Measurements from ENCODE around the gene LY6G6D.

Gene LY6G6D

DNA sequence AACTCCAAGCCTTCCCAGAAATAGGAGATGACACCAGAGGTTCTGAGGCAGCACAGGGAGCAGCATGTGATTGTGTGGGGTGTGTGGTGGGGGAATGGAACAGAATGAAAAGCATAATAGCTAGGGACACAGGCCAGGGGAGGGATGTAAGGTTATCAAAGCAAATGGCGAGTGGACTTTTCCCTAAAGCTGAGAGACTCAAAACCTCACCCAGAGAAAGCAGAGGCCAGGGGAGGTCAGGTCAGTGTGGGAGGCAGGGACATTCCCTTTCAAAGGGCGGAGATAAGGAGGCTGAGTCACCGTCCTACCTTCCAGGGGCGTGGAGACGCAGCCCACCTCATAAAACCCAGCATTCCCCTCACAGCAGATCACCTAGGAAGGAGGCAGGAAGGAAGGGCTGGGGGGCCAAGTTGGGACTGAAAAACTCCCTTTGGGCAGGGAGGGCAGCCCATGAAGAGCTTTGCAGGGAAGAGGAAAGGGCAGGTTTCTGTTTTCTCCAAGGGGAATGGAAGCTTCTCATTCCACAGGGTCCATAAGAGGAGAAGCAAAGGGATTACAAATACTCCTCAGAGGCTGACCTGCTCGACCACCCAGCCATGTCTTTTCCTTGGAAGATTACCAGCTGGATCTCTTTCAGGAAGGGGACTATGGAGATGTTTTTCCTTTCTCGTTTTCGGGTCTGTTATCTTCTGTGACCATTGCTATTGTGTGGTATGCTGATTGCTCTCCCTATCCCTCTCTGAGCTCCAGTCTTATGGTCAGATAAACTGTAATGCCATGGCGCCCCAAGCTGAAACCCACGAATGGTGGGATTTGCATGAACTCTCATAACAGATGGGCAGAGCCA, 24.7 kb upstream of the LY6G6D start:
- Histone ChIP-seq H2BK12ac (ENCODE audit: low read length) (no peak overlapping the region), H2AFZ (ENCODE audit: low read length) (no peak overlapping the region), H3K18ac (ENCODE audit: low read length) (no peak overlapping the region), H2BK15ac (ENCODE audit: low read length) (no peak overlapping the region), H3K9ac (ENCODE audit: low read depth, low read length, poor library complexity) (peak overlapping the region; percentile 32), H4K8ac (ENCODE audit: low read depth, low read length) (no peak overlapping the region), H4K91ac (ENCODE audit: low read depth, low read length, poor library complexity) (no peak overlapping the region), H2AK5ac (ENCODE audit: low read depth, low read length) (no peak overlapping the region), H2BK5ac (ENCODE audit: low read length) (no peak overlapping the region), H3K36me3 (replicated peaks in 1 of 2; ENCODE audit: control insufficient read depth in 2 of 2, insufficient read depth in 2 of 2, low read length in 2 of 2) (peaks cover 50 to 97% of the 10 kb centered on the region in 2 donors), H3K4me1 (ENCODE audit: control insufficient read depth in 2 of 2, insufficient read depth in 1 of 2, low read depth in 1 of 2, low read length in 2 of 2) (peaks cover 0 to 2% of the 10 kb centered on the region in 2 donors), H3K27ac (replicated peaks; ENCODE audit: low read length) (no peak overlapping the region), H3K4ac (ENCODE audit: low read length) (no peak overlapping the region), H3K14ac (ENCODE audit: low read length) (no peak overlapping the region), H3K23ac (ENCODE audit: low read depth, low read length, poor library complexity) (no peak overlapping the region), H3K9me3 (replicated peaks in 1 of 2; ENCODE audit: control insufficient read depth in 2 of 2, insufficient read depth in 1 of 2, low read depth in 1 of 2, low read length in 2 of 2) (no peaks in the 10 kb centered on the region), H3K27me3 (ENCODE audit: control insufficient read depth in 3 of 3, insufficient read depth in 3 of 3, low read depth in 1 of 3, low read length in 3 of 3) (no peaks in the 10 kb centered on the region), H3K79me1 (ENCODE audit: low read depth, low read length) (no peaks in the 10 kb centered on the region), H3K4me3 (ENCODE audit: low read length in 2 of 2) (no peak overlapping the region), H3K4me2 (ENCODE audit: insufficient read depth, low read length, poor library complexity, severe bottlenecking) (no peak overlapping the region), H2BK120ac (ENCODE audit: low read depth, low read length) (no peak overlapping the region)
- DNase-seq (ENCODE audit: low spot score) = no peak
- WGBS, 2 donors (ENCODE audit: extremely low coverage in 2 of 2, insufficient read length in 2 of 2, insufficient replicate concordance in 1 of 2) = no CpG with 5 or more reads among the region's 10 CpGs

DNA sequence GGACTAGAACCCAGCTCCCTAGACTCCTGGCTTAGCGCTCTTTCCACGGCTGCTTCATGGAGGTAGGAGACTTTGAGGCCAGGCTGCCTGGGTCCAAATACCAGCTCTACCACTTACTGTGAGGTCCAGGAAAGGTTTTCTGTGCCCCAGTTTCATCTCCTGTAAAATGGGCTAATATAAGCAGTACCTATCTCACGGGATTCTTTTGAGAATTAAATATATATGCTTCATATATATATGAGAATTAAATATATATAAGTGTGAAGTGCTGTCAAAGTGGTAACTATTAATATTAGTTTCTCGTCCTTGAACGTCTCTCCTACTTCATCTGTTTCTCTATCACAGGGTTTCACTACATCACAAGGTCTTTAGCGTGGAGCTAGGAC, 24.1 kb upstream of the LY6G6D start:
- Histone ChIP-seq H3K23ac (ENCODE audit: low read depth, low read length, poor library complexity) (no peak overlapping the region), H3K4me1 (ENCODE audit: control insufficient read depth in 2 of 2, insufficient read depth in 1 of 2, low read depth in 1 of 2, low read length in 2 of 2) (peaks cover 0 to 2% of the 10 kb centered on the region in 2 donors), H2BK15ac (ENCODE audit: low read length) (no peak overlapping the region), H2BK5ac (ENCODE audit: low read length) (no peak overlapping the region), H2AFZ (ENCODE audit: low read length) (no peak overlapping the region), H3K18ac (ENCODE audit: low read length) (no peak overlapping the region), H4K91ac (ENCODE audit: low read depth, low read length, poor library complexity) (no peak overlapping the region), H2AK5ac (ENCODE audit: low read depth, low read length) (no peak overlapping the region), H3K36me3 (replicated peaks in 1 of 2; ENCODE audit: control insufficient read depth in 2 of 2, insufficient read depth in 2 of 2, low read length in 2 of 2) (peaks cover 50 to 96% of the 10 kb centered on the region in 2 donors), H3K4me3 (ENCODE audit: low read length in 2 of 2) (no peak overlapping the region), H4K8ac (ENCODE audit: low read depth, low read length) (no peak overlapping the region), H3K9ac (ENCODE audit: low read depth, low read length, poor library complexity) (no peak overlapping the region), H3K4ac (ENCODE audit: low read length) (no peak overlapping the region), H3K79me1 (ENCODE audit: low read depth, low read length) (no peaks in the 10 kb centered on the region), H3K27me3 (ENCODE audit: control insufficient read depth in 3 of 3, insufficient read depth in 3 of 3, low read depth in 1 of 3, low read length in 3 of 3) (no peaks in the 10 kb centered on the region), H3K4me2 (ENCODE audit: insufficient read depth, low read length, poor library complexity, severe bottlenecking) (no peak overlapping the region), H3K27ac (replicated peaks; ENCODE audit: low read length) (no peak overlapping the region), H3K14ac (ENCODE audit: low read length) (no peak overlapping the region), H3K9me3 (replicated peaks in 1 of 2; ENCODE audit: control insufficient read depth in 2 of 2, insufficient read depth in 1 of 2, low read depth in 1 of 2, low read length in 2 of 2) (no peaks in the 10 kb centered on the region), H2BK120ac (ENCODE audit: low read depth, low read length) (no peak overlapping the region), H2BK12ac (ENCODE audit: low read length) (no peak overlapping the region)
- no peak for DNase-seq (ENCODE audit: low spot score)
- WGBS, 2 donors (ENCODE audit: extremely low coverage in 2 of 2, insufficient read length in 2 of 2, insufficient replicate concordance in 1 of 2) = no CpG with 5 or more reads among the region's 6 CpGs

DNA sequence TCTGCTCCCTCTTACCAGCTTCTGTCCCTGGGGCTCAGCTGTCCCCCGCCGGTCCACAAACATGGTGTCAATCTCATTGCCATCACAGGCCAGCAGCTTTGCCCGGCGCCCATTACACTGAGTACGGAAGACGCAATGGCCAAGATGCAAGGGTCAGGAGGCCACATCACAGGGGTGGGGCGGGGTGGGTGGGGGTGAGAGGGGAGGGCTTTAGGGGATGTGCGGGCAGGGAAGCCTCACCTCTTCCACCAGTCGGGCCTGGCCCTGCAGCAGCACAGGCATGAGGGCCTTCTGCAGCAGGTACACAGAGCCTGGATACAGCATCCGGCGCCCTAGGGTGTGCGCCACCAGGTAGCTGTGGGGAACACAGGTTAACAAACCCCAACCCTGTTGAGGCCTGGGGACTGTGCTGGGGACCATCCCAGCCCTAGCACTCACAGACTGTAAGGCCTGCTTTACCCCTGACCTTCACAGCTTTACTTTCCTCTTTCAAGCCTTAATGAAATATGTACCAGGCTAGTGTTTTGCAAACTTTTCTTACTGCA, 23.5 kb upstream of the LY6G6D start:
- Histone ChIP-seq H2BK120ac (ENCODE audit: low read depth, low read length) (no peak overlapping the region), H4K8ac (ENCODE audit: low read depth, low read length) (no peak overlapping the region), H2BK15ac (ENCODE audit: low read length) (no peak overlapping the region), H3K9ac (ENCODE audit: low read depth, low read length, poor library complexity) (no peak overlapping the region), H2BK12ac (ENCODE audit: low read length) (no peak overlapping the region), H3K4me1 (ENCODE audit: control insufficient read depth in 2 of 2, insufficient read depth in 1 of 2, low read depth in 1 of 2, low read length in 2 of 2) (peaks cover 0 to 2% of the 10 kb centered on the region in 2 donors), H2AFZ (ENCODE audit: low read length) (no peak overlapping the region), H3K9me3 (replicated peaks in 1 of 2; ENCODE audit: control insufficient read depth in 2 of 2, insufficient read depth in 1 of 2, low read depth in 1 of 2, low read length in 2 of 2) (no peaks in the 10 kb centered on the region), H2AK5ac (ENCODE audit: low read depth, low read length) (no peak overlapping the region), H3K4ac (ENCODE audit: low read length) (no peak overlapping the region), H3K27ac (replicated peaks; ENCODE audit: low read length) (no peak overlapping the region), H3K14ac (ENCODE audit: low read length) (no peak overlapping the region), H2BK5ac (ENCODE audit: low read length) (no peak overlapping the region), H3K36me3 (replicated peaks in 1 of 2; ENCODE audit: control insufficient read depth in 2 of 2, insufficient read depth in 2 of 2, low read length in 2 of 2) (peaks cover 51 to 96% of the 10 kb centered on the region in 2 donors), H3K23ac (ENCODE audit: low read depth, low read length, poor library complexity) (no peak overlapping the region), H3K18ac (ENCODE audit: low read length) (no peak overlapping the region), H4K91ac (ENCODE audit: low read depth, low read length, poor library complexity) (no peak overlapping the region), H3K27me3 (ENCODE audit: control insufficient read depth in 3 of 3, insufficient read depth in 3 of 3, low read depth in 1 of 3, low read length in 3 of 3) (no peaks in the 10 kb centered on the region), H3K4me3 (ENCODE audit: low read length in 2 of 2) (no peak overlapping the region), H3K79me1 (ENCODE audit: low read depth, low read length) (no peaks in the 10 kb centered on the region), H3K4me2 (ENCODE audit: insufficient read depth, low read length, poor library complexity, severe bottlenecking) (peak overlapping the region; percentile 18)
- DNase-seq (ENCODE audit: low spot score) = no peak
- no CpG with 5 or more reads among the region's 12 CpGs for WGBS, 2 donors (ENCODE audit: extremely low coverage in 2 of 2, insufficient read length in 2 of 2, insufficient replicate concordance in 1 of 2)

DNA sequence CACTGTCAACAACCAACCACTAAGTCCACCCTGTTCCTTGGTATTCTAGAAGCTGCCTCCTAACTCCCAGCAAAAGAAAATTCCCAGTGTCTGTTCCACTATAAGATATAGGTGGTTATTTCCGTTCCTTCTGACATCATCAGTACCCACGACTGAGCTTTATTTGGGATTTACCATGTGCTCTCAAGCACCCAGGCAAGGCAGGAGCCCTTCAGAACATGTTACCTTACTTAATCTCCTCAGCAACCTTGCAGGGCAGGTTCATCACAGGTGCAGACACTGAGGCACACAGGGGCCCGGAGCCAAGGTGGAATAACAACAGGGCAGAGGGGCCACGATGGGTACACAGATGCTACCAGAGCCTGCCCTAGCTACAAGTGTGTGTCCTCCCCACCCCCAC, 22.8 kb upstream of the LY6G6D start:
- DNase-seq (ENCODE audit: low spot score) = no peak
- Histone ChIP-seq H3K4ac (ENCODE audit: low read length) (no peak overlapping the region), H3K23ac (ENCODE audit: low read depth, low read length, poor library complexity) (no peak overlapping the region), H3K9me3 (replicated peaks in 1 of 2; ENCODE audit: control insufficient read depth in 2 of 2, insufficient read depth in 1 of 2, low read depth in 1 of 2, low read length in 2 of 2) (no peaks in the 10 kb centered on the region), H3K4me2 (ENCODE audit: insufficient read depth, low read length, poor library complexity, severe bottlenecking) (no peak overlapping the region), H2BK5ac (ENCODE audit: low read length) (no peak overlapping the region), H3K4me3 (ENCODE audit: low read length in 2 of 2) (no peak overlapping the region), H3K79me1 (ENCODE audit: low read depth, low read length) (no peaks in the 10 kb centered on the region), H2AFZ (ENCODE audit: low read length) (no peak overlapping the region), H2BK15ac (ENCODE audit: low read length) (no peak overlapping the region), H3K36me3 (replicated peaks in 1 of 2; ENCODE audit: control insufficient read depth in 2 of 2, insufficient read depth in 2 of 2, low read length in 2 of 2) (peaks cover 48 to 95% of the 10 kb centered on the region in 2 donors), H2BK120ac (ENCODE audit: low read depth, low read length) (no peak overlapping the region), H3K18ac (ENCODE audit: low read length) (no peak overlapping the region), H3K4me1 (ENCODE audit: control insufficient read depth in 2 of 2, insufficient read depth in 1 of 2, low read depth in 1 of 2, low read length in 2 of 2) (peaks cover 0 to 2% of the 10 kb centered on the region in 2 donors), H2AK5ac (ENCODE audit: low read depth, low read length) (no peak overlapping the region), H4K91ac (ENCODE audit: low read depth, low read length, poor library complexity) (no peak overlapping the region), H3K14ac (ENCODE audit: low read length) (no peak overlapping the region), H4K8ac (ENCODE audit: low read depth, low read length) (no peak overlapping the region), H2BK12ac (ENCODE audit: low read length) (no peak overlapping the region), H3K27me3 (ENCODE audit: control insufficient read depth in 3 of 3, insufficient read depth in 3 of 3, low read depth in 1 of 3, low read length in 3 of 3) (no peaks in the 10 kb centered on the region), H3K9ac (ENCODE audit: low read depth, low read length, poor library complexity) (no peak overlapping the region), H3K27ac (replicated peaks; ENCODE audit: low read length) (no peak overlapping the region)
- WGBS, 2 donors (ENCODE audit: extremely low coverage in 2 of 2, insufficient read length in 2 of 2, insufficient replicate concordance in 1 of 2) = no CpG with 5 or more reads among the region's 4 CpGs
